ENCODE data around the gene KRTAP10-3.
"Not testable (repeated sequence)": the region's sequence is repeated elsewhere in the genome, so short reads cannot be mapped to it uniquely, and the experiment has no call there.

KRTAP10-3 gene

GRCh38 chr21:44555200-44555875 lies 3.3 kb downstream of the KRTAP10-3 start:
- TF ChIP-seq, protein P1, sequence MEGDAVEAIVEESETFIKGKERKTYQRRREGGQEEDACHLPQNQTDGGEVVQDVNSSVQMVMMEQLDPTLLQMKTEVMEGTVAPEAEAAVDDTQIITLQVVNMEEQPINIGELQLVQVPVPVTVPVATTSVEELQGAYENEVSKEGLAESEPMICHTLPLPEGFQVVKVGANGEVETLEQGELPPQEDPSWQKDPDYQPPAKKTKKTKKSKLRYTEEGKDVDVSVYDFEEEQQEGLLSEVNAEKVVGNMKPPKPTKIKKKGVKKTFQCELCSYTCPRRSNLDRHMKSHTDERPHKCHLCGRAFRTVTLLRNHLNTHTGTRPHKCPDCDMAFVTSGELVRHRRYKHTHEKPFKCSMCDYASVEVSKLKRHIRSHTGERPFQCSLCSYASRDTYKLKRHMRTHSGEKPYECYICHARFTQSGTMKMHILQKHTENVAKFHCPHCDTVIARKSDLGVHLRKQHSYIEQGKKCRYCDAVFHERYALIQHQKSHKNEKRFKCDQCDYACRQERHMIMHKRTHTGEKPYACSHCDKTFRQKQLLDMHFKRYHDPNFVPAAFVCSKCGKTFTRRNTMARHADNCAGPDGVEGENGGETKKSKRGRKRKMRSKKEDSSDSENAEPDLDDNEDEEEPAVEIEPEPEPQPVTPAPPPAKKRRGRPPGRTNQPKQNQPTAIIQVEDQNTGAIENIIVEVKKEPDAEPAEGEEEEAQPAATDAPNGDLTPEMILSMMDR (IDR thresholded peaks at IDR 0.05; ENCODE audit: control insufficient read depth, insufficient read depth, low read depth, low read length, missing control alignments): no peak
- DNase-seq (ENCODE audit: low read depth): no peak
- no peak overlapping the region for H3K4me3 ChIP-seq (ENCODE audit: control insufficient read depth, low read depth, low read length)

- no peak for DNase-seq (ENCODE audit: low read depth)
- TF ChIP-seq, protein P1 (IDR thresholded peaks at IDR 0.05; ENCODE audit: control insufficient read depth, insufficient read depth, low read depth, low read length, missing control alignments): no peak
- no peak overlapping the region for H3K4me3 ChIP-seq (ENCODE audit: control insufficient read depth, low read depth, low read length)
Measured at GRCh38 chr21:44552681-44553080, 5.9 kb downstream of the KRTAP10-3 start.

- no peak overlapping the region for H3K4me3 ChIP-seq (ENCODE audit: control insufficient read depth, low read depth, low read length)
- TF ChIP-seq, protein P1 (IDR thresholded peaks at IDR 0.05; ENCODE audit: control insufficient read depth, insufficient read depth, low read depth, low read length, missing control alignments): no peak
- no peak for DNase-seq (ENCODE audit: low read depth)
Measured at GRCh38 chr21:44552136-44552535, 6.5 kb downstream of the KRTAP10-3 start.

GRCh38 chr21:44551340-44551961 lies 7.1 kb downstream of the KRTAP10-3 start, which contains the start of gene KRTAP10-2:
Gene KRTAP10-2 (minus strand): TSS chr21:44551505. CDS start chr21:44551458, 47 bp downstream.
- TF ChIP-seq, protein P1 (IDR thresholded peaks at IDR 0.05; ENCODE audit: control insufficient read depth, insufficient read depth, low read depth, low read length, missing control alignments): no peak
- no peak for DNase-seq (ENCODE audit: low read depth)
- H3K4me3 ChIP-seq (ENCODE audit: control insufficient read depth, low read depth, low read length): no peak within 1 kb of the TSS

GRCh38 chr21:44550807-44551206 lies 7.8 kb downstream of the KRTAP10-3 start:
- no peak overlapping the region for H3K4me3 ChIP-seq (ENCODE audit: control insufficient read depth, low read depth, low read length)
- DNase-seq (ENCODE audit: low read depth): no peak
- TF ChIP-seq, protein P1 (IDR thresholded peaks at IDR 0.05; ENCODE audit: control insufficient read depth, insufficient read depth, low read depth, low read length, missing control alignments): no peak

DNA sequence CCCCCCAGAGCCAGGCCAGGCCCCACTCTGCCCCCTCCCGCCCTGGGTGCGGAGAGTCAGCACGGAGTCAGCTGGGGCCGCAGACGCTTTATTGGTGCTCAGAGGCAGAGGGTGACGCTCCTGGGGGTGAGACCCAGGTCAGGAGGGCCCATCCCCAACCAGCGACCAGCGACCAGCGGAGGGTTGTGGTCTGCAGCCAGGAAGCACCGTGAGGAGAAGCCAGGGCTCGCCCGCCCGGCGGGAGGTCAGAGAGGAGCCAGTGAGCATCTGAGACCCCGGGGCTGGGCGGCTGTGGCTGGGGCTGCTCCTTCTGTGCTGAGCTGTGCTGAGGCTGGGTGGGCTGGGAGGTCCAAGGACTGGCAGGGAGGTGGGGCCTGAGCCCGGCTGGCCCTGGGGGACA lies 8.3 kb downstream of the KRTAP10-3 start:
- H3K4me3 ChIP-seq (ENCODE audit: control insufficient read depth, low read depth, low read length); DNase-seq (ENCODE audit: low read depth): not testable (repeated sequence)

GRCh38 chr21:44549525-44550211 lies 8.9 kb downstream of the KRTAP10-3 start:
- DNase-seq (ENCODE audit: low read depth): no peak
- no peak overlapping the region for H3K4me3 ChIP-seq (ENCODE audit: control insufficient read depth, low read depth, low read length)
- TF ChIP-seq, protein P1 (IDR thresholded peaks at IDR 0.05; ENCODE audit: control insufficient read depth, insufficient read depth, low read depth, low read length, missing control alignments): no peak

Measured in AG09309 (cell line).